DOHH2 (cell line): ENCODE measurements around the gene PMM2.

Experiments
- H3F3A ChIP-seq: fragments of 200-600 bp; sonication (generic), shearing (Covaris generic); 2 replicates; pipeline ENCODE4 v1.6.0; 2016; ENCODE audit warnings: antibody characterized with exemption, mild to moderate bottlenecking; ENCODE audit not compliant: control insufficient read depth, insufficient read depth
- H3K27ac ChIP-seq: fragments of 200-600 bp; sonication (generic); 2 replicates; pipeline ENCODE4 v1.5.1; 2014; ENCODE audit warnings: low read depth, mild to moderate bottlenecking, low read length, moderate library complexity
- H3K27me3 ChIP-seq: fragments of 200-600 bp; sonication (generic); 2 replicates; pipeline ENCODE4 v1.6.1; 2014; ENCODE audit warnings: mild to moderate bottlenecking, low read length, mixed read lengths; ENCODE audit not compliant: control insufficient read depth
- H3K36me3 ChIP-seq: fragments of 200-600 bp; sonication (generic); 2 replicates; pipeline ENCODE4 v1.6.1; 2014; ENCODE audit warnings: mild to moderate bottlenecking, low read length, moderate library complexity, mixed read lengths; ENCODE audit not compliant: control insufficient read depth
- H3K4me1 ChIP-seq: fragments of 200-600 bp; sonication (generic); 2 replicates; pipeline ENCODE4 v1.6.1; 2014; ENCODE audit warnings: mild to moderate bottlenecking, low read length, mixed read lengths; ENCODE audit not compliant: control insufficient read depth
- H3K4me2 ChIP-seq: fragments of 200-600 bp; sonication (generic); 2 replicates; pipeline ENCODE4 v1.6.0; 2014; ENCODE audit warnings: mild to moderate bottlenecking, low read length, moderate library complexity
- H3K4me3 ChIP-seq: fragments of 200-600 bp; sonication (generic); 2 replicates; pipeline ENCODE4 v1.5.1; 2014; ENCODE audit warnings: mild to moderate bottlenecking, low read length, mixed read lengths
- H3K79me2 ChIP-seq: fragments of 200-600 bp; sonication (generic); 2 replicates; pipeline ENCODE4 v1.6.1; 2014; ENCODE audit warnings: mild to moderate bottlenecking, low read length, mixed read lengths; ENCODE audit not compliant: control insufficient read depth
- H3K9me2 ChIP-seq: fragments of 200-600 bp; sonication (generic); replicated peaks from 2 replicates; pipeline ENCODE4 v1.6.1; 2014; ENCODE audit warnings: mild to moderate bottlenecking, low read length, mixed read lengths; ENCODE audit not compliant: control insufficient read depth
- H3K9me3 ChIP-seq: fragments of 200-600 bp; sonication (generic); 2 replicates; pipeline ENCODE4 v1.6.1; 2014; ENCODE audit warnings: antibody characterized with exemption, low read length, mixed read lengths; ENCODE audit not compliant: control insufficient read depth, insufficient read depth
- H4K20me1 ChIP-seq: fragments of 200-600 bp; sonication (generic); 2 replicates; pipeline ENCODE4 v1.6.0; 2014; ENCODE audit warnings: low read depth, mild to moderate bottlenecking, antibody characterized with exemption, low read length, moderate library complexity; ENCODE audit not compliant: control insufficient read depth, insufficient read depth
- EZH2phosphoT487 ChIP-seq: fragments of 200-600 bp; sonication (generic); IDR thresholded peaks from 2 replicates; pipeline ENCODE4 v1.6.1; 2017; ENCODE audit warnings: borderline replicate concordance, mild to moderate bottlenecking, antibody characterized with exemption, low read length, moderate library complexity, mixed read lengths
- TF ChIP-seq, protein P1 (sequence below): fragments of 200-600 bp; sonication (generic); IDR thresholded peaks from one replicate; pipeline ENCODE4 v1.5.1; 2014; ENCODE audit warnings: antibody characterized with exemption, mild to moderate bottlenecking, low read depth, low read length; ENCODE audit not compliant: poor library complexity, severe bottlenecking

The PMM2 gene

DNA sequence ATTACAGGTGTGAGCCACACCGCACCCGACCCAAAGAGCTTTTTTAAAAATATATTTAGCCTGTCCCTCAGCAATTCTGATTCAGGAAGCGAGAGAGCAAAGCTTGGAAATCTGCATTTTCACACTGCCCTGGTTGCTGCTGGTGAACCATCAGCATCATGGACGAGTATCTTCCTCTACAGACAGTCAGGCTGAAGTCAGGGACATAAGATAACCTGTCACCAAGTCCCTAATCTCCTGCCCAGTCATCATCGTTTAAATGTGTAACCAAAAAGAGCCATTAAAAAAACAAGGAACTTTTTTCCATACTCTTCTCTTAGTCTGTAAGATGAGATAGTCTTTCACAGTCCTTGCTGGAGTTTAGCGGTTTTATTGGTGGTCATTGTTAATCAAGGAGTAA, 6.7 kb downstream of the PMM2 start:
- TF ChIP-seq, protein P1, sequence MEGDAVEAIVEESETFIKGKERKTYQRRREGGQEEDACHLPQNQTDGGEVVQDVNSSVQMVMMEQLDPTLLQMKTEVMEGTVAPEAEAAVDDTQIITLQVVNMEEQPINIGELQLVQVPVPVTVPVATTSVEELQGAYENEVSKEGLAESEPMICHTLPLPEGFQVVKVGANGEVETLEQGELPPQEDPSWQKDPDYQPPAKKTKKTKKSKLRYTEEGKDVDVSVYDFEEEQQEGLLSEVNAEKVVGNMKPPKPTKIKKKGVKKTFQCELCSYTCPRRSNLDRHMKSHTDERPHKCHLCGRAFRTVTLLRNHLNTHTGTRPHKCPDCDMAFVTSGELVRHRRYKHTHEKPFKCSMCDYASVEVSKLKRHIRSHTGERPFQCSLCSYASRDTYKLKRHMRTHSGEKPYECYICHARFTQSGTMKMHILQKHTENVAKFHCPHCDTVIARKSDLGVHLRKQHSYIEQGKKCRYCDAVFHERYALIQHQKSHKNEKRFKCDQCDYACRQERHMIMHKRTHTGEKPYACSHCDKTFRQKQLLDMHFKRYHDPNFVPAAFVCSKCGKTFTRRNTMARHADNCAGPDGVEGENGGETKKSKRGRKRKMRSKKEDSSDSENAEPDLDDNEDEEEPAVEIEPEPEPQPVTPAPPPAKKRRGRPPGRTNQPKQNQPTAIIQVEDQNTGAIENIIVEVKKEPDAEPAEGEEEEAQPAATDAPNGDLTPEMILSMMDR = no peak
- no peak for TF ChIP-seq EZH2phosphoT487
- Histone ChIP-seq H3K79me2 (peaks cover 76% of the 10 kb centered on the region), H4K20me1 (peaks cover 13% of the 10 kb centered on the region; the same call in 1 of the 2 replicates), H3K4me2 (no peak overlapping the region), H3F3A (no peaks in the 10 kb centered on the region), H3K4me3 (no peak overlapping the region), H3K36me3 (peaks cover 90% of the 10 kb centered on the region), H3K4me1 (peaks cover 11% of the 10 kb centered on the region), H3K27ac (no peak overlapping the region), H3K9me2 (no peaks in the 10 kb centered on the region), H3K27me3 (no peaks in the 10 kb centered on the region), H3K9me3 (no peaks in the 10 kb centered on the region)

DNA sequence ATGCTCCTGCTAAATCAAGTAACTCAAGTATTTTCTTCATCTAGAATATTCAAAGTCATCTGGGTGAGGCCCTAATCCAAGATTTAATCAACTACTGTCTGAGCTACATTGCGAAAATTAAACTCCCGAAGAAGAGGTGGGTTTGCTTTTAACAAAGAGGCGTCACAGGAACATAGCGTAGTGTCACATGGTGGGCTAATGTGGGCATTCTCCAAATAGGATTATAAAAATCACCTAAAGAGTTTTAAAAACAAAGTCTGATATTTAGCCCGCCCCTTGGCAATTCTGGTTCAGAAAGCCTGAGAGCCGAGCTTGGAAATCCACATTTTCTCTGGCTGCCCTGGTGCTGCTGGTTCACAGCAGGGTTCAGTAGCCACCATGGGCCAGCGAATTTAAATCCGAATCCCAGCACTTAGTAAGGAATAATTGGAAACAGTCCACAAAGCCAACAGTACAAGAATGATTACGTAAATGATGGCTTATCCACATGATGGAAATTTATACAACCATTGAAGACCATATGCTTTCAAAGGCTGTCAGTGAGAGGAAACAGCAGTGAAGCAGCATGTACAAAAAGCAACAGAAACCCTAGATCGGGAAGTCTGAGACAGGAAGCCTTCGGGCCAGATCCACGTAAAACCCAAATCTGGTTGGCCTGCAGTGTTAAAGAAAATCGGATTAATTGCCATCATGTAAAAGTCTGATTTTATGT, 8.8 kb downstream of the PMM2 start:
- H3K79me2 ChIP-seq = peaks cover 61% of the 10 kb centered on the region
- no peaks in the 10 kb centered on the region for H3K4me1 ChIP-seq
- H3K27ac ChIP-seq = no peak overlapping the region
- H3K9me2 ChIP-seq = no peaks in the 10 kb centered on the region
- H3F3A ChIP-seq = 0 out of 2 replicates have a peak, but pooled peaks cover 2% of the 10 kb centered on the region
- no peaks in the 10 kb centered on the region for H3K9me3 ChIP-seq
- no peak for TF ChIP-seq EZH2phosphoT487
- TF ChIP-seq, protein P1 = no peak
- peaks cover 89% of the 10 kb centered on the region for H3K36me3 ChIP-seq
- no peak overlapping the region for H3K4me3 ChIP-seq
- H3K27me3 ChIP-seq = no peaks in the 10 kb centered on the region
- no peak overlapping the region for H3K4me2 ChIP-seq
- peaks cover 3% of the 10 kb centered on the region; the same call in 1 of the 2 replicates for H4K20me1 ChIP-seq

DNA sequence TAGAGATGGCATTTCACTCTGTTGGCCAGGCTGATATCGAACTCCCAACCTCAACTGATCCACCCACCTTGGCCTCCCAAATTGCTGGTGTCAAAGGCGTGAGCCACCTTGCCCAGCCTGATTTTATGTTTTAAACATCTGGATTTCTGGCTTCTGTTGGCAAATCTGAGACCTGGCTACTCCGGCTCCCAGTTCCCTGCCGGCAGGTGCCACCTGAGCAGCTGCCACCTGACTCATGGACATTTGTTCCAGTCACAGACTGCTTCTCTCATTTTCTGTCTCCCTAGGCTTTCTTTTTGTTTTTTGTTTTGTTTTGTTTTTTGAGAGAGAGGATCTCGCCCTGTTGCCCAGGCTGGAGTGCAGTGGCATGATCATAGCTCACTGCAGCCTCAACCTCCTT, 9.6 kb downstream of the PMM2 start:
- Histone ChIP-seq H3K4me2 (no peak overlapping the region), H3K4me1 (no peaks in the 10 kb centered on the region), H3K27ac (no peak overlapping the region), H3K79me2 (peaks cover 53% of the 10 kb centered on the region), H3F3A (0 out of 2 replicates have a peak, but pooled peaks cover 2% of the 10 kb centered on the region), H4K20me1 (peaks cover 3% of the 10 kb centered on the region; the same call in 1 of the 2 replicates), H3K4me3 (no peak overlapping the region), H3K27me3 (no peaks in the 10 kb centered on the region), H3K9me2 (no peaks in the 10 kb centered on the region), H3K36me3 (peaks cover 90% of the 10 kb centered on the region), H3K9me3 (no peaks in the 10 kb centered on the region)
- TF ChIP-seq, protein P1 = no peak
- no peak for TF ChIP-seq EZH2phosphoT487
